Umbilical cord (tissue), 2 donors: ENCODE results near the gene BAZ2A. TPM values are rescaled to one million over a fixed set of nuclear protein-coding genes. Genes with fewer than 3 reads are reported as not detected.
A peak's percentile ranks its signal among the peaks of the same experiment; 100 is the strongest.
"Not testable (repeated sequence)": the region's sequence is repeated elsewhere in the genome, so short reads cannot be mapped to it uniquely, and the experiment has no call there.

Experiments
- DNase-seq: peaks from one replicate; pipeline ENCODE4 v3.0.0-alpha.2; 2015; ENCODE audit warnings: low spot score
- total RNA-seq: library from RNA; depleted of rRNA; stranded (reverse); fragments of >200 nt; gene quantifications from one replicate; pipeline ENCODE4 v1.2.3, GENCODE V29; 2014; ENCODE audit warnings: low replicate concordance; ENCODE audit not compliant: insufficient read depth

The BAZ2A gene
- total RNA-seq = 19.0 TPM

DNA sequence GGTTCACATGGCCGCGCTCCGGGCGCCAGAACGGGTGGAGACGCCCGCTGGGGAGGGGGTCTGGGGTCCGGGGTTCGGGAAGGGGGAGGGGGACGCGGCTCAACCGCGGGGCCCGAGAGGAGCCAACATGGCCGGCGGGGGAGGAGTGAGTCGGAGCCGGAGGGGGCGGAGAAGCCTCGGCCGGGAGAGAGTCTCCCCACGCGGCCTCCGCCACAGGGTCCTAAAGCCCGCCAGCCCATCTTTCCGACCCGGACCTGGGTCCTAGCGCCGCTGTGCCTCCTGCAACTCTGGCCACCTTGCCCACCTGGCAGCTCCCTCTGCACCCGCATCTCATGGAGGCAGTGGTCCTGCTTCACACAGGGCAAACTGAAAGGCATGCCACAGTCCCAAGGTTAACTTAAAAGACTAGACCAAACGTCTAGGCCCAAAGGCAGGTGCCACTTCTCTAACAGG is at the start of gene BAZ2A:
Gene BAZ2A (minus strand): TSS at position 147 of the 453 bp plus-strand sequence. CDS start 12,796 bp downstream, outside the sequence.
- DNase-seq = peak; percentile 92

DNA sequence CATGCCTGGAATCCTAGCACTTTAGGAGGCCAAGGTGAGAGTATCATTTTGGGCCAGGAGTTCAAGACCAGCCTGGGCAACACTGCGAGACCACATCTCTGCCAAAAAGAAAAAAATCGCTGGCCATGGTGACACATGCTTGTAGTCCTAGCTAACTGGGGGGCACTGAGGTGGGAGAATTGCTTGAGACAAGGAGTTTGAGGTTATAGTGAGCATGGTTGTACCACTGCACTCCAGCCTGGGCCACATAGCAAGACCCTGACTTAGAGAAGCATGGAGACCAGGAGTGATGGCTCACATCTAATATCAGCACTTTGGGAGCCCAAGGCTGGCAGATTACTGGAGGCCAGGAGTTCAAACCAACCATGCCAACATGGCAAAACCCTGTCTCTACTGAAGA is 48.7 kb upstream of the BAZ2A start:
- no peak for DNase-seq

DNA sequence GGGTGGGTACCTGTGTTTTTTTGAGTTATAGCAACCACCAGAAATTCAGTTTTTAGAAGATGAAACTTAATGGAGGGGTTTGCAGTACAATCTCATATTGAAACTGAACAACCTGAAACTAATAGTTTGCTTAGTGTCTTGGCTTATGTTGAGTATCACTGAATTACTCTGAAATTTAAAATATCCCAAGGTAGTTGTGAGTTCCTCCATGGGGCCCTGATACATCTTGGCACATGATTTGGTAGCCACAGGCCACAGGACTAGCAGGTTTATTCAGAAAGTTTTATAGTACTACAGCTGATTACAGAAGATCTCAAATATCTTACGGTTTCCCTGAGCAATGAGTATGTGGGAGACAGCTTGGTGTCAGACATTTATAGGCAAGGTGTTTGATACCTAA is 47.6 kb upstream of the BAZ2A start:
- no peak for DNase-seq

DNA sequence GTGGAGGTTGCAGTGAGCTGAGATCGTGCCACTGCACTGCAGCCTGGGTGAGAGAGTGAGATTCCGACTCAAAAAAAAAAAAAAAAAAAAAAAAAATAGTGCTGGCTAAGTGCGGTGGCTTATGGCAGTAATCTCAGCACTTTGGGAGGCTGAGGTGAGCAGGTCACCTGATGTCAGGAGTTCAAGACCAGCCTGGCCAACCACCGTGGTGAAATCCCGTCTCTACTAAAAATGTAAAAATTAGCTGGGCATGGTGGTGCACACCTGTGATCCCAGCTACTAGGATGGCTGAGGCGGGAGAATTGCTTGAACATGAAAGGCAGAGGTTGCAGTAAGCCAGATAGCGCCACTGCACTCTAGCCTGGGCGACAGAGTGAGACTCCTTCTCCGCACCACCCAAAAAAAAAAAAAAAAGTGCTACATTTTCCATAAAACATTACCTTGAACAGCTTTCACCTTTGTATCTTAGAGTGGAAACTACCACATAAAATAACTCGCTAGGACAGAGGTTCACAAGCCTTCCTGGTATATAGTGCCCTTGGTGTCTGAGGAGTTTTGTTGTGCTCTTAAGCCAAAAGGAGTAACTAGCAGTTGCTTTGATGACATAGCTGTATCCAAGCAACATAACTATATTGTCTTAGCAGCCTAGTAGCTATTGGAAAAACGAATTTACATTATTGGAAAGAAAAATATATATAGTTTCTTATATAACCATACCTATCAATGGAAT is 46.9 kb upstream of the BAZ2A start:
- DNase-seq = no peak

DNA sequence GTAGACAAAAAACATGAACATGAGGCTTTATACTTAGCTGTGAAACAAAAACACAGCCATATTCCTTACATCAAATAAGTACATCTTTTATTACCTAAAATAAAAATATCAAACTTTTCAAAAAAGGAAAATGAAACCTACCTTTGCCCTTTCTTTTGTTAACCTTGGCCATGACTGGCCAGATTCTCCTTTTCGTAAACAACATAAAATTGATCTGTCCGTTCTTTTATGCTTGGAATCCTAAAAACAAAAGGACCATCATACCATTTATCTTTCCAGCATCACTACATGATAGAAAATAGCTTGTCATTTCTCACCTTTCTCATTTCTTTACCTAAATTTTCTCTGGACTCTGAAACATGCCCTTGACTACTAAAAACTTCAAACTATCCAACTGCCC is 41.5 kb upstream of the BAZ2A start:
- DNase-seq = no peak

DNA sequence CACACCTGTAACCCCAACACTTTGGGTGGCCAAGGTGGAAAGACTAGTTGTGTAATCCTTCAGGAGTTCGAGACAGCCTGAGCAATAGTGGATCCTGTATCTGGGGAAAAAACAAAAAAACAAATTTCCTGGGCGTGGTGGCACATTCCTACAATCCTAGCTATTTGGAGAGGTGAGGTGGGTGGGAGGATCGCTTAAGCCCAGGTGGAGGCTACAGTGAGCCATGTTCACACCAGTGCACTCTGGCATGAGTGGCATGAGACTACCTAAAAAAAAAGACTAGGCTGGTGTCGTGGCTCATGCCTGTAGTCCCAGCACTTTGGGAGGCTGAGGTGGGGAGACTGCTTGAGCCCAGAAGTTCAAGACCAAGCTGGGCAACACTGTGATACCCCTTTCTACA is 40.7 kb upstream of the BAZ2A start:
- DNase-seq = no peak

DNA sequence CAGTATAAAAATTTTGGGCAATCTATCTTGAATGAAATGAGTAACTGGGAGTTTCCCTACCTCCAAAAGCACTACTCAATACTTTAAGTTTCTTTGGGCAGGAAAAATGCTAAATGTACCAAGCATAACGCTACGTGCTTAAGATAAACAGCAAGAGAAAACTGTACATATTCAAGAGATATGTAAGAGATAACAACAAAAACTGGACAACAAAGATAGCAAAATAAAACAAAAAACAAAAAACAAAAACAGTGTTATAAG is 38.0 kb upstream of the BAZ2A start:
- no peak for DNase-seq

DNA sequence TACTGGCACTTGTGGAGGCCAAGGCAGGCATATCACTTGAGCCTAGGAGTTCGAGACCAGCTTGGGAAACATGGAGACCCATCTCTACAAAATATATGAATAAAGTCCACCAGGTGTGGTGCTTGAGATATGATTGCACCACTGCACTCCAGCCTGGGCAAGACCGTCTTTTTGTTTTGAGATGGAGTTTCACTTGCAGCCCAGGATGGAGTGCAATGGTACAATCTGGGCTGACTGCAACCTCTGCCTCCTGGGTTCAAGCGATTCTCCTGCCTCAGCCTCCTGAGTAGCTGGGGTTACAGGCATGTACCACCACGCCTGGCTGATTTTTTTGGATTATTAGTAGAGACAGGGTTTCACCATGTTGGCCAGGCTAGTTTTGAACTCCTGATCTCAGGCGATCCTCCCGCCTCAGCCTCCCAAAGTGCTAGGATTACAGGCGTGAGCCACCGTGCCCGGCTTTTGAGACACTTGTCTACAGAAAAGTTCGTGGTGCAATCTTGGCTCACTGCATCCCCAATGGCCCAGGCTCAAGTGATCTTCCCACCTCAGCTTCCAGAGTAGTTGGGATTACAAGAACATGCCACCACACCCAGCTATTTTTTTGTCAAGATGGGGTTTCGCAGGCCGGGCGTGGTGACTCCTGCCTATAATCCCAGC is 32.0 kb upstream of the BAZ2A start:
- no peak for DNase-seq

DNA sequence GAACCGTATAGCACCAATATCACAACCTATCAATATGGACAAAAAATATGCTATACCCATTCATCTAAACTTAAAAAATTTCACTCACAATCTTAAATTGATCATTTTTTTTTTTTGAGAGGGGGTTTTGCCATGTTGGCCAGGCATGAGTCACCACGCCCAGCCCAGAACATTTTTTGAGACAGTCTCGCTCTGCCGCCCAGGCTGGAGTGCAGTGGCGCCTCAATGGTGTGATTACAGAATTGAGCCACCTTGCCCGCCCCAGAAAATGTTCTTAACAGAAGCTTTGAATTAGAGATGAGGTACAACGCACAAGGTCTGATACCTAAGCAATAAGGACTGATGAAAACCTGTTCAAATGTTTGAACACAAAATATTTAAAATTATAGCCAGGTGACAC is 31.4 kb upstream of the BAZ2A start:
- DNase-seq = no peak

DNA sequence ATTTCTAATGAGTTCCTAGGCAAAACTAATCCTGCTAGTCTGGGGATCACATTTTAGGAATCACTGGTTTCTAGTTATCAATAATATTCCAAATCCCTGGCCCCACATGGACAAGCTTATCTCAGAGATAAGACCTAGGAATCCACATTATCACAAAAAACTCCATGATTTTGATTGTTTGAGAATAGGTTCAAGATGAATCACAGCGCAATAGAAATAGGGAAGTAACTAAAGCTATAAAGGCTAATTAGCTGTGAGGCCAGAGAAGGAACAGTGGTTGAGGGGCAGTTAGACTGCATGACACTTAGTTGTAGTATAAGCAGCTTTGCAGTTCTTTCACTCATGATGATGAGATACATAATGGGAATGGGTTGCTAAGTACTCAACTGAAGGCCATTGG is 28.8 kb upstream of the BAZ2A start:
- no peak for DNase-seq

DNA sequence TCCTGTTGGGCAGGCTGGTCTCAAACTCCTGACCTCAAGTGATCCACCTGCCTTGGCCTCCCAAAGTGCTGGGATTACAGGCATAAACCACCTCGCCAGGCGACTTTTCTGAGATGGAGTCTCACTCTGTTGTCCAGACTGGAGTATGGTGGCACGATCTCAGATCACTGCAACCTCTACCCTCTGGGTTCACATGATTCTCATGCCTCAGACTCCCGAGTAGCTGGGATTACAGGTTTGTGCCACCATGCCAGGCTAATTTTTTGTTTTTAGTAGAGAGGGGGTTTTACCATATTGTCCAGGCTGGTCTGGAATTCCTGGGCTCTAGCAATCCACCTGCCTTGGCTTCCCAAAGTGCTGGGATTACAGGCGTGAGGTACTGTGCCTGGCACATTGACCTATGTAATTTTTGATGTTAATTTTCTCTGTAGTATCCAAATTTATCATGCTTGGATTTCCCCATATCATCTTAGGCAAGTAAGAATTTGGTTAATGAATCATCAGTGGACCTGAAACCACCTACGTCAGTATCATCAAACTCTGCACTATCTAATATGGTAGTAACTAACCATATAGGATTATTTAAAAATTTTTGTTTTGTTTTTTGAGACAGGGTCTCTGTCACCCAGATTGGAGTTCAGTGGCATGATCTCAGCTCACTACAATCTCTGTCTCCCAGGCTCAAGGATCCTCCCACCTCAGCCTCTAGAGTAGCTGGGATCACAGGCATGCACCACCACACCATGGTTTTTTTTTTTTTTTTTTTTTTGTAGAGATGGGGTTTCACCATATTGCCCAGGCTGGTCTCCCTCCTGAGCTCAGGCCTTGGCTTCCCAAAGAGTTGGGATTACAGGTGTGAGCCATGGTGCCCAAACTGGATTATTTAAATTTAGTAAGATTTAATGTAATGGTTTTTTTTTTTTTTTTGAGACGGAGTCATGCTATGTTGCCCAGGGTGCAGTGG is 27.6 kb upstream of the BAZ2A start:
- DNase-seq = no peak

DNA sequence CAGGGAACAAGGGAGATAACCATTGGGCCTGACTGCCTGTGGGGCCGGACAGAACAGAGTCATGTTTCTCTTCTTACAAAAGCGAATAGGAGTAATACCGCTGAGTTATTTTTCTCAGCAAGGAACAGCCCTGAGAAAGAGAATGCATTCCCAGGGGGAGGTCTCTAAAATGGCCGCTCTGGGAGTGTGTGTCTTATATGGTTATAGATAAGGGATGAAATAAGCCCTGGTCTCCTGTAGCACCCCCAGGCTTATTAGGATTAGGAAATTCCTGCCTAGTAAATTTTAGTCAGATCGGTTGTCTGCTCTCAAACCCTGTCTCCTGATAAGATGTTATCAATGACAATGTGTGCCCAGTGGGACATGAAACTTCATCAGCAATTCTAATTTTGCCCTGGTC is 23.7 kb upstream of the BAZ2A start:
- DNase-seq = not testable (repeated sequence)

DNA sequence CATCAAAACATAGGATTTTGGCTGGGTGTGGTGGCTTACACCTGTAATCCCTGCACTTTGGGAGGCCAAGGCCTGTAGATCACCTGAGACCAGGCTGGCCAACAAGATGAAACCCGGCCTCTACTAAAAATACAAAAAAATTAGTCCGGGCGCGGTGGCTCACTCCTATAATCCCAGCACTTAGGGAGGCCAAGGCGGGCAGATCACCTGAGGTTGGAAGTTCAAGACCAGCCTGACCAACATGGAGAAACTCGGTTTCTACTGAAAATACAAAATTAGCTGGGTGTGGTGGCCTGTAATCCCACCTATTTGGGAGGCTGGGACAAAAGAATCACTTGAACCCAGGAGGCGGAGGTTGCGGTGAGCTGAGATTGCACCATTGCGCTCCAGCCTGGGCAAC is 17.9 kb upstream of the BAZ2A start:
- not testable (repeated sequence) for DNase-seq

DNA sequence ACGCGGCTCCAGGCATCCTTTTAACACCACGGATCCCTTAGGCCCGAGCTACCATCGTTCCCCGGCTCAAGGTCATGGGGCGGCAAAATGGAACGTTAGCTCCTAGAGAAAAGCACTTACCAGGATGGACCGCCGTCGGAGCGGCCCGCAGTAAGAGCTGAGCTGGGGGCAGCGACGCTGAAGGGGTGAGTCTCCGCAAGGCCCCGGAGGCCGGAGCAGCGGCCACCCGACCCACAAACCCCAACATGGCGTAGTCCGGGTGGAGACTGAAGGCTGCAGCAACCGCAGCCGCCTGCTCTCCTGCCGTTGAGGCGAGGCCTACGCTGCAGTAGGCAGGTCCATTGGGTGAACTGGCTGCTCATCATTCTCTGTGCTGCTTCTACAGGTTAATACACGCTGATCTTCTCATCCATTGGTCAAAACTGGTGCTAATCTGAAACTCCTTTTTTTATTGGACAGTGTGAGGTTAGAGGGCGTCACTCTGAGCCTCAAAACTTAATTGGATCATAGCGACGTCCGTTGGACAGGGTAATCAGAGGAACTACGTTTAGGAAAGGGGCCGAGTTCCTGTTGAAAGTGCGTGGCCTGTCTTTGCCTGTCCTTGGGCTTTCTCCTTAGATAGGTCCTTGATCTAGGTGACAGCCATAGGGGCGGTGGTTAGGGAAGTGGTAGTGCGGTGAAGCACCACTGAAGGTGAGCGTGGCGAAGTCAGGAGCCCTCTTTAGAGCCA is 15.8 kb upstream of the BAZ2A start, which contains the start of gene ATP5F1B:
Gene ATP5F1B (minus strand): TSS at position 268 of the 730 bp plus-strand sequence. CDS start 21 bp downstream, at position 247.
- peak; percentile 100 for DNase-seq

DNA sequence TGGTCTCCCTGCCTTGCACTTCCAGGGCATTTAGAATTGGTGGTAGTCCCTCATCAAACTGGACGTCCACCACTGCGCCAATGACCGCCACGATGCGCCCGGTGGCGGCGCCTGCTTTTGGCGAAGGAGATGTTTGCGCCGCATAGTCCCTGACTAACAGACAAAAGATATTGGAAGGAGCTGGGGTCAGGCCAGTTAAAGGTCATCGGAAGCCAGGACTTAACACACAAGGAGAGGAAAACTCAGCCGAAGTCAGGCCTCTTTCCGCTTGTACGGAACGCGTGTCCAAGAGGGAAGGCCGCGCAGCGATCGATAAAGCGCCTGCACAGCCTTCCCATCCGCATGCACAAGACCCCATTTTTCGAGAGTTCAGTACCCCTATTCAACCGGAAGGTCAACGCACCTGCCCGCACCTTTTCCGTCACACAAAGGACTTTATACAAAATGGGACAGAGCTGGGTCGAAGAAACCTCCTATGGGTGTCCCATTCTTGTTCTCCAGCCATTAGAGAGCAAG is 15.1 kb upstream of the BAZ2A start:
- DNase-seq = no peak

DNA sequence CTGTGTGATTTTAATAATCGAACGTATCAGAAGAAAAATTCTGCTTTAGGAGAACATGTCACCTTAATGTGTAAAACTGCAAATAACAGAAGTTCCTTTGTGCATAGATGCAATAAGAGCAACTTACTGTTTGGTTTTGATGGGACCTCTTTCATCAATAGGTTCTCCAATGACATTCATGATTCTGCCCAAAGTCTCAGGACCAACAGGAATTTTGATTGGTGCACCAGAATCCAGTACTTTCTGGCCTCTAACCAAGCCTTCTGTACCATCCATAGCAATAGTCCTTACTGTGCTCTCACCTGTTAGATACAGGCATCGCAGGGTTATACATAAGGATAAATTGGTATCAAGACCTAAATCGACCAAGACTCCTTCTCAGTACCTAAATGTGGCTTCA is 14.5 kb upstream of the BAZ2A start:
- no peak for DNase-seq

DNA sequence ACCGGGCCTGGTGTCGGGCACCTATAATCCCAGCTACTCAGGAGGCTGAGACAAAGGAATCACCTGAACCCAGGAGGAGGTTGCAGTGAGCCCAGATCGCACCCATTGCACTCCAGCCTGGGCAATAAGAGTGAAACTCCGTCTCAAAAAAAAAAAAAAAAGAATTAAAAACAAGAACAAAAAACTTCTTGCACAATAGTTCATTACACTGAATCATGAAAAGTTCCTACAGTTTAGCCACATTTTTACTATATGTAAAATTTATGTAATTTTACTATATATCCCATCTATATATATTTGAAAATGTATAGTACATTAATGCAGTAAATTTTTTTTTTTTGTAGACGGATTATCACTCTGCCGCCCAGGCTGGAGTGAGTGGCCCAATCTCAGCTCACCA is 11.1 kb upstream of the BAZ2A start:
- DNase-seq = no peak

DNA sequence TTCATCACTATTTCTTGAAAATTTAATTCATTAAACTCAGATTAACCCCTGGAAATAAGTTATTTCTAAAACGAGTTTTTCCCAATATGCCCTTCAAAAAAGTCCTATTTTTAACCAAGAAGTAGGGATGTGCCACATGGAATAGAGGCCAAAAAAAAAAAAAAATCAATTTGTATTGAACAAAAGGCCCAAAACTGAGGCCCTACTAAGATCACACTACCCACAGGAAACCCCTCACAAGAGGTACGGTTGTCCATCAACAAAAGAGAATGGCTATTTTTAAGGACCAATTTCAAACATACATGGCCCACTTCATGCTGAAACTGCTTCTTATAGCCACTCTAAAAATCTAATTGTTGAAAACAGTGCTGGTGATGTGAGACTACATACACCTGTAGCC is 7.5 kb upstream of the BAZ2A start:
- DNase-seq = no peak

DNA sequence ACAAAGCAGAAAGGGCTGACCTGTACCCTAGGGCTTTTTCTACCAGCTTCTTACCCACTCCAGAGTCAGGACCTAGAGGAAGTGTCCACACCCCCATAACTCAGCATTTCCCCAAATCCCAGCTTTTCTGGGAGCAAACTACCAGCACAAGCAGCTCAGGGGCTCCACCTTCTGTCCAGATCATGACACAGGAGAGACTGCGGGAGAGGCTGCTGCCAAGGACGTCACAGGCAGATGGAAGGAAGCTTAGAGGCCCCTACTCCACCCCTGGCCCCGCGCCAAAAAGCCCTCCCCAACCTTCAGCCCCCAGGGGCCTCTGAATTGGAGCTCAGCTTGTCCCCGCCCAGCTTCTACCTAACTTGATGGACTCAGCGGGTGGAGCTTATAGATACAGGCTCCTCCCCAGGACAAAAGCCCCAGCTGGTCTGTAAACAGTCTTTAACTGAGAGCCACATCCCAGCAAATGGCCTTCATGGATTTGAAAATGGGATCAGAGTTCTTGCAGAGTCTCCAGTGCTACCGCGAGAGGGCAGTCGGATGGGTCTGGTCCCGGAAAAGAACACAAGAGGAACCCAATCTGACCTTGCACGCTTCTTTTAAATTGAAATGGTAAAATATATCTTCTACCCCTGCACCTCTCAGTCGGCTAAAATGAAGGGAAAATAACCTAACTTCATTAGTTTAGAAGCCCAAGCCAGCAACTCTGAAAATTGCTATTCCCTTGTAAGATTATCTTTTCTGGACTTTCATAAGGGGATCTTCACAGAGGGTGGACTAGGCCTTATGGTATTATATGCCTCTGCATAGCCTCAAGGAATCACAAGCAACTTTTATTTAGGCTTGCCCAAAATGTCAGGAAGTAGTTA is 6.8 kb upstream of the BAZ2A start:
- DNase-seq = peak; percentile 100
